GM21381 (cell line): ENCODE data around the gene ADRA2C.

ENCODE experiments used
- ATAC-seq: cut with Tn5 transposase; IDR thresholded peaks from one replicate; pipeline ENCODE4 v1.9.1; 2021; ENCODE audit warnings: mild to moderate bottlenecking, moderate library complexity; ENCODE audit not compliant: unreplicated experiment

Gene ADRA2C

GRCh38 chr4:3791910-3792542, 25.8 kb downstream of the ADRA2C start:
- ATAC-seq = no peak

GRCh38 chr4:3792813-3793212, 26.6 kb downstream of the ADRA2C start:
- ATAC-seq = no peak

- ATAC-seq = no peak
Measured at GRCh38 chr4:3793545-3793944, 27.4 kb downstream of the ADRA2C start.

GRCh38 chr4:3796960-3797359, 30.8 kb downstream of the ADRA2C start:
- ATAC-seq = no peak

GRCh38 chr4:3797831-3798790, 31.9 kb downstream of the ADRA2C start:
- no peak for ATAC-seq

GRCh38 chr4:3799496-3799895, 33.3 kb downstream of the ADRA2C start:
- ATAC-seq = no peak

GRCh38 chr4:3800351-3800750, 34.2 kb downstream of the ADRA2C start:
- ATAC-seq = no peak

- no peak for ATAC-seq
Measured at GRCh38 chr4:3801521-3801920, 35.3 kb downstream of the ADRA2C start.

GRCh38 chr4:3801931-3802550, 35.9 kb downstream of the ADRA2C start:
- ATAC-seq = no peak

- ATAC-seq = no peak
Measured at GRCh38 chr4:3802571-3803474, 36.6 kb downstream of the ADRA2C start.

- ATAC-seq = no peak
Measured at GRCh38 chr4:3803475-3803847, 37.3 kb downstream of the ADRA2C start.

GRCh38 chr4:3803946-3804345, 37.8 kb downstream of the ADRA2C start:
- no peak for ATAC-seq

- ATAC-seq = no peak
Measured at GRCh38 chr4:3805026-3805425, 38.8 kb downstream of the ADRA2C start.

- ATAC-seq = no peak
Measured at GRCh38 chr4:3805731-3806130, 39.5 kb downstream of the ADRA2C start.

GRCh38 chr4:3807311-3807710, 41.1 kb downstream of the ADRA2C start:
- no peak for ATAC-seq

GRCh38 chr4:3807822-3808496, 41.8 kb downstream of the ADRA2C start:
- no peak for ATAC-seq

- no peak for ATAC-seq
Measured at GRCh38 chr4:3808597-3808996, 42.4 kb downstream of the ADRA2C start.

GRCh38 chr4:3809028-3809427, 42.8 kb downstream of the ADRA2C start:
- ATAC-seq = no peak

GRCh38 chr4:3809451-3810110, 43.4 kb downstream of the ADRA2C start:
- no peak for ATAC-seq
